ENCODE data around the gene DNAI1.

GRCh38 chr9:34526026-34526425 is 67.4 kb downstream of the DNAI1 start:
- TF ChIP-seq CTCF (IDR thresholded peaks at IDR 0.05), result no peak
- TF ChIP-seq POLR2A (IDR thresholded peaks at IDR 0.05), result no peak
